Fibroblast of skin of abdomen (primary cell): ENCODE results near the gene NCKAP1.
"Not testable (repeated sequence)": the region's sequence is repeated elsewhere in the genome, so short reads cannot be mapped to it uniquely, and the experiment has no call there.

ENCODE experiments used
- DNase-seq: peaks from one replicate; pipeline ENCODE4 v3.0.0-alpha.2; 2013

The NCKAP1 gene

GRCh38 chr2:183009249-183009899 is 28.9 kb downstream of the NCKAP1 start:
- DNase-seq: no peak

GRCh38 chr2:183001948-183002347 is 36.3 kb downstream of the NCKAP1 start:
- DNase-seq: no peak

DNA sequence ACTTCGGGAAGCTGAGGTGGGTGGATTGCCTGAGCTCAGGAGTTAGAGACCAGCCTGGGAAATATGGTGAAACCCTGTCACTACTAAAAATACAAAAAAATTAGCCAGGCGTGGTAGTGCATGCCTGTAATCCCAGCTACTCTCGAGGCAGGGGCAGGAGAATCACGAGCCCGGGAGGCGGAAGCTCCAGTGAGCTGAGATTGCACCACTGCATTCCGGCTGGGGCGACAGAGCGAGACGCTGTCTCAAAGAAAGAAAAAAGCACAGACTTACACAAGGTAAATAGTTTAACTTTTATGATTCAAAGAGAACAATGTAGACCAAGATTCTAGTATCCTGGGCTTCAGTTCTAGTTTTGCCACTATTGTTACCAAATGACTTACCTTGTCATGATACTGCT is 37.4 kb downstream of the NCKAP1 start:
- DNase-seq: no peak

GRCh38 chr2:182999348-183000028 is 38.8 kb downstream of the NCKAP1 start:
- DNase-seq: no peak

- DNase-seq: no peak
These were observed 43.9 kb downstream of the NCKAP1 start for GRCh38 chr2:182994228-182994912.

DNA sequence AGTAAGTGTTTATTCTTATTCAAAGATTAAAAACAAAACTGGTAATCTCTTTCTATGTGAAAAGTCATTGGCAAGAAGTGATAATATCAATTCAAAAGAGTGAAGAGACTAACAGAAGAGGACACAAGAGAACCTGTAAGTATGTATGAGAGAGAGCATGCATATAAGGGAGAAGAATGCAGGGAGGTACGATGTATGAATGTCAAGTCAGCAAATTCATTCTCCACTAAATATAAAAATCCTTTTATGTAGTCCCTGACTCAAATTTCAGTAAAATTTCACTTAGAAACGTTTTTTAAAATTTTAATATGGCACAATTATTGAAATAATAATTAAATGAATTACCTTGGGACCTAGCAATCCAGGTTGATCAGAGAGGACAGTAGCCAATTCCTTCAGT is 55.3 kb downstream of the NCKAP1 start:
- no peak for DNase-seq

DNA sequence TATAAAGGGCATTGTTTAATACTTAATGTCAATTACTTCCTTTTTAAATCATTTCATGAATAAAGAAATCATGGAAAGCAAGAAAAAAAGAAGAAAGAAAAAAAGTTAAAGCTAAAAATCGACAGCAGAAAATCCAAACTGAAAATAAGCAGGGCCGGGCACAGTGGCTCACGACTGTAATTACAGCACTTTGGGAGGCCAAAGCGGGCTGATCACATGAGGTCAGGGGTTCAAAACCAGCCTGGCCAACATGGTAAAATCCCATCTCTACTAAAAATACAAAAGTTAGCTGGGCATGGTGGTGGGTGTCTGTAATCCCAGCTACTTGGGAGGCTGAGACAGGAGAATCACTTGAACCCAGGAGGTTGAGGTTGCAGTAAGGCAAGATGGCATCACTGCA is 56.8 kb downstream of the NCKAP1 start:
- not testable (repeated sequence) for DNase-seq

- DNase-seq: no peak
These were observed 57.6 kb downstream of the NCKAP1 start for GRCh38 chr2:182980652-182981051.

GRCh38 chr2:182980115-182980514 is 58.1 kb downstream of the NCKAP1 start:
- DNase-seq: peak; percentile 27

GRCh38 chr2:182977463-182977862 is 60.8 kb downstream of the NCKAP1 start:
- DNase-seq: no peak

GRCh38 chr2:182973441-182974352 is 64.6 kb downstream of the NCKAP1 start:
- no peak for DNase-seq

DNA sequence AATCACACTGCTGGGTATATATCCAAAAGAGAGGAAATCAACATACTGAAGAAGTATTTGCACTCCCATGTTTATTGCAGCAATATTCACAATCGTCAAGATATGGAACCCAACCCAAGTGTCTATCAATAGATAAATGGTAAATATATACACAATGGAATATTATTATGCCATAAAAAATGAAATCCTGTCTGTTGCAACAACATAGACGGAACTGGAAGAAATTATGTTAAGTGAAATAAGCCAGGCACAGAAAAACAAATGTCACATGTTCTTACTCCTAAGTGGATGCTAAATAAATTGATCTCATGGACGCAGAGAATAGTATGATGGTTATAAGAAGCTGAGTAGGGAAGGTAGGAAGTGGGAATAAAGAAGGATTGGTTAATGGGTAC is 65.7 kb downstream of the NCKAP1 start:
- DNase-seq: no peak

GRCh38 chr2:182971820-182972547 is 66.3 kb downstream of the NCKAP1 start:
- DNase-seq: no peak

DNA sequence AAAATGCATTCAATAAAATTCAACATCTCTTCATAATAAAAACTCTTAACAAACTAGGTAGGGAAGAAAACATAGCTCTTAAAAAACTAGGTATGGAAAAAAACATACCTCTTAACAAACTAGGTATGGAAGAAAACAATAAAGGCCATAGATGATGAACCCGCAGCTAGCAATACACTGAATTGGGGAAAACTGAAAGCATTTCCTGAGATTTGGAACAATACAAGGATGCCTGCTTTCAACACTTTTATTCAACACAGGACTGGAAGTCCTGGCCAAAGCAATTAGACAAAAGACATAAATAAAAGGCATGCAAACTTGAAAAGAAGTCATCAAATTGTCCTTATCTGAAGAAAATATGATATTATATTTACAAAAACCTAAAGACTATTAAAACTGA is 67.8 kb downstream of the NCKAP1 start:
- DNase-seq: no peak

DNA sequence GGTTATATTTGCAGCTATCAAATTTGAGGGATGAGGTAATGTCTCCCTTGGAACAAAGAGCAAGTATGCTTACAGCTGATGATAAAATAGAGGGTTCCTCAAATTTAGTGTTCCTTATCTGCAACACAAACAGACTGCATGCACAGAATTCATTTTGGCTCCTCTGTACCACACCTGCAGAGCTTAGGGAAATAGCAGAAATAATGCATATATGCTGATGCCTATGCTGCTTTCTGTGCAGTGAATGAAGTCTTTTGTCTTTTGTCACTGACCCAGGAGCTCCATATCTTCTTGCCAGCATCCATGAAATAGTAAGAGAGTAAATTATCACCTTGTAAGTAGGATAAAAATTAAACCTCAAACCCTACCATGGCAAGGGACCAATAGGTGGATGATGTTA is 69.8 kb downstream of the NCKAP1 start:
- no peak for DNase-seq

DNA sequence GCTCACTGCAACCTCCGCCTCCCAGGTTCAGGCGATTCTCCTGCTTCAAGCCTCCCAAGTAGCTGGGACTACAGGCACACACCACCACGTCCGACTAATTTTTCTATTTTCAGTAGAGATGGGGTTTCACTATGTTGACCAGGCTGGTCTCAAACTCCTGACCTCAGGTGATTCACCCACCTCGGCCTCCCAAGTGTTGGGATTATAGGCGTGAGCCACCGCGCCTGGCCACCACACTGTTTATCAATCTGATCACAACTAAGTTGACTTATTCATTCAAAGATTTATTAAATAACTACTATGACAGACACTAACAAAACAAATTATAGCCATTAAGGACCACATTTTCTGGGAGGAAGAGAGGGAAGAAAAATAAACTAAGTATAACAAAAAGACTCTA is 71.9 kb downstream of the NCKAP1 start:
- DNase-seq: not testable (repeated sequence)

GRCh38 chr2:182962641-182963040 is 75.6 kb downstream of the NCKAP1 start:
- no peak for DNase-seq

DNA sequence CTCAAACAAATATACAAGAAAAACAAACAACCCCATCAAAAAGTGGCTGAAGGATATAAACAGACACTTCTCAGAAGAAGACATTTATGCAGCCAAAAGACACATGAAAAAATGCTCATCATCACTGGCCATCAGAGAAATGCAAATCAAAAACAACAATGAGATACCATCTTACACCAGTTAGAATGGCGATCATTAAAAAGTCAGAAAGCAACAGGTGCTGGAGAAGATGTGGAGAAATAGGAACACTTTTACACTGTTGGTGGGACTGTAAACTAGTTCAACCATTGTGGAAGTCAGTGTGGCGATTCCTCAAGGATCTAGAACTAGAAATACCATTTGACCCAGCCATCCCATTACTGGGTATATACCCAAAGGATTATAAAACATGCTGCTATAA is 77.4 kb downstream of the NCKAP1 start:
- DNase-seq: not testable (repeated sequence)

DNA sequence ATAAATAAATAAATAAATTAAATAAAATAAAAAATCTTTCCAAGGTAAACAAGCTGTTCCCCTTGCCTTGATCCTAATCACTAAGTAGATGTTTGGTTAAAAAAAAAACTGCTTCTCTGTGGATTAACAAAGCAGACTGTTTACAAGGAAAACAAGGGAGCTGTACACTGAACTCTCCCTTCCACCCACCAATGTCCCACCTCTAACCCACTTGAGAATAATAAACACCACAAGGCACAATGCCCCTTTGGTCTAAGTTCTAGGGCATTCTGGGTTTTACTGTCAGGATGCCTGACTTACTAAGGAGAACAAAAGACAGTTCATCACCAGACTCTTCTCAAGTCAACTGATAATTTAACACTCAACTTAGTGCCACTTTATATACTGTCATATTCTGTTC is 83.5 kb downstream of the NCKAP1 start:
- DNase-seq: no peak

GRCh38 chr2:182952741-182953450 is 85.4 kb downstream of the NCKAP1 start:
- peak; percentile 41 for DNase-seq

- DNase-seq: no peak
These were observed 86.2 kb downstream of the NCKAP1 start for GRCh38 chr2:182951948-182952663.
